GM10248 (cell line): ENCODE results near the gene GORASP2.

ENCODE experiments used
- CTCF ChIA-PET: fragments of 300-600 bp; sonication (Branson Sonifier 250); formaldehyde crosslinking; extraction: SDS; loops from one replicate; lab custom pipeline; 2021; ENCODE audit warnings: antibody characterized with exemption; lab: Yijun Ruan, JAX
- POLR2A ChIA-PET: fragments of 350-650 bp; sonication (Branson Sonifier 250); formaldehyde crosslinking; extraction: SDS; loops from one replicate; lab custom pipeline; 2020; ENCODE audit warnings: antibody characterized with exemption; lab: Yijun Ruan, JAX
- DNase-seq: peaks from one replicate; pipeline ENCODE4 v3.0.0; 2012; ENCODE audit errors: extremely low spot score
- TF ChIP-seq, protein P1 (sequence below): IDR thresholded peaks from 2 replicates; pipeline ENCODE4 v1.5.1; 2012; ENCODE audit warnings: mild to moderate bottlenecking, low read depth; ENCODE audit errors: extremely low read depth, missing control alignments, control extremely low read depth

GORASP2 gene

DNA sequence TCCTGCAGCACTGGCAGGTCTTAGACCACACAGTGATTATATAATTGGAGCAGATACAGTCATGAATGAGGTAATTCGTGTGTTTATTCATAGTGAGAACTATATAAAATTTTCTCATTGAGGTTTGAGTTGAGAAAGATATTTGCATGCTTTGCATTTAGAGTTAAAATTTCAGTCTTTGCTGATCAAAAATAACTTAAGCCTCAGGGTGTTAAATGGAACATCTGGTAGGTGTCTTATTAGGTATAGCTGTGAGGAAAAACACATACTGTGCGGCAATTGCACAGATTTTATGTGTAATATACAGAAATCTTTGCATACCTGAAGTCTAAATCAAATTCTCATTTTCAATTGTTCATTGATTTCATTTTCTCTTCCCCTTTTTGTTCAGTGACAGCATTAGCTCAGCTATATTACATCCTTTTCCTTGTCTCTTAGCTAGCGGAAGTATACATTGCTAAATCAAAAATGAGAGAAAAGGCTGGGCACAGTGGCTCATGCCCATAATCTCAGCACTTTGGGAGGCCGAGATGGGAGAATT lies 21.2 kb downstream of the GORASP2 start:
- TF ChIP-seq, protein P1, sequence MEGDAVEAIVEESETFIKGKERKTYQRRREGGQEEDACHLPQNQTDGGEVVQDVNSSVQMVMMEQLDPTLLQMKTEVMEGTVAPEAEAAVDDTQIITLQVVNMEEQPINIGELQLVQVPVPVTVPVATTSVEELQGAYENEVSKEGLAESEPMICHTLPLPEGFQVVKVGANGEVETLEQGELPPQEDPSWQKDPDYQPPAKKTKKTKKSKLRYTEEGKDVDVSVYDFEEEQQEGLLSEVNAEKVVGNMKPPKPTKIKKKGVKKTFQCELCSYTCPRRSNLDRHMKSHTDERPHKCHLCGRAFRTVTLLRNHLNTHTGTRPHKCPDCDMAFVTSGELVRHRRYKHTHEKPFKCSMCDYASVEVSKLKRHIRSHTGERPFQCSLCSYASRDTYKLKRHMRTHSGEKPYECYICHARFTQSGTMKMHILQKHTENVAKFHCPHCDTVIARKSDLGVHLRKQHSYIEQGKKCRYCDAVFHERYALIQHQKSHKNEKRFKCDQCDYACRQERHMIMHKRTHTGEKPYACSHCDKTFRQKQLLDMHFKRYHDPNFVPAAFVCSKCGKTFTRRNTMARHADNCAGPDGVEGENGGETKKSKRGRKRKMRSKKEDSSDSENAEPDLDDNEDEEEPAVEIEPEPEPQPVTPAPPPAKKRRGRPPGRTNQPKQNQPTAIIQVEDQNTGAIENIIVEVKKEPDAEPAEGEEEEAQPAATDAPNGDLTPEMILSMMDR: no peak
- peak; percentile 46 for DNase-seq
- POLR2A ChIA-PET: interaction anchor here (1.2 kb wide), 1 partner anchor 20 kb away, joined by 3 read pairs; no protein-coding TSS in a partner anchor
- CTCF ChIA-PET: interaction anchor here (0.7 to 2.5 kb wide), 6 partner anchors 10 to 22 kb away, joined by 3 to 12 read pairs (median 8); partner anchors contain the start of gene GORASP2

DNA sequence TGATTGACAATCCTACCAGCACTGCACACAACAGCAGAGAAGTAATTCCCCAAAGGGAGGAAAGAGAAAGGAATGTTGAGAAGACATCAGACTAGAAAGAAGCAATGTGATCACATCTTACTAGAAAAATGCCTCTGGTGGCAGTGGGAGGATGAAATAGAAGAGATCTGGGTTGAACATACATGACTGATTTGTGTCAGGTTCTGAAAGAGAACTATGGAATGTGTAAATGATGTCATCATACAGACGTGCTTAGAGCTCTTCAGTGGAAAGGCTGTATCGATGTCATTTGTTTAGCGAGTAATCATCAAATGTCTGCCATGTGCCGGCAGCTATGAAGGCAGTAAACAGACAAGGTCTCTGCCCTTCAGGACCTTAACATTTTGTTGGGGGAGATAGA lies 24.9 kb downstream of the GORASP2 start:
- POLR2A ChIA-PET: no interaction called here
- CTCF ChIA-PET: interaction anchor here (1.5 to 7.4 kb wide), 4 partner anchors 9 to 25 kb away, joined by 3 to 43 read pairs (median 7); partner anchors contain the start of gene GORASP2
- TF ChIP-seq, protein P1: no peak
- no peak for DNase-seq

DNA sequence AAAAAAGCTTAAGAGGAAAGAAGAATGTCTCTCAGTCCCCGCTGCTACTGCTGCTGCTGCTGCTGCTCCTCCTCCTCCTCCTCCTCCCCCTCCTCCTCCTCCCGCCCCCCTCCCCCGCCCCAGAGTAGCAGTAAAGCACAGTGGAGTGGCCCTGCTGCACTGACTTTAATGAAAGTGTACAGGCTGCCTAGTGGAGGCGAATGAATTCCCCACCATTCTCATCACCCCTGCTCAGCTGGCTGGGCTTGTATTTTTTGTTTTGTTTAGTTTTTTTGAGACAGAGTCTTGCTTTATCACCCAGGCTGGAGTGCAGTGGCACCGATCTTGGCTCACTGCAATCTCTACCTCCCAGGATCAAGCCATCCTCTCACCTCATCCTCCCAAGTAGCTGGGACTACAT lies 34.3 kb downstream of the GORASP2 start:
- ChIA-PET CTCF (interaction anchor here (1.0 to 1.7 kb wide), 3 partner anchors 9 to 26 kb away, joined by 3 to 7 read pairs (median 4); no protein-coding TSS in a partner anchor), POLR2A (no interaction called here)
- no peak for DNase-seq
- TF ChIP-seq, protein P1: no peak

DNA sequence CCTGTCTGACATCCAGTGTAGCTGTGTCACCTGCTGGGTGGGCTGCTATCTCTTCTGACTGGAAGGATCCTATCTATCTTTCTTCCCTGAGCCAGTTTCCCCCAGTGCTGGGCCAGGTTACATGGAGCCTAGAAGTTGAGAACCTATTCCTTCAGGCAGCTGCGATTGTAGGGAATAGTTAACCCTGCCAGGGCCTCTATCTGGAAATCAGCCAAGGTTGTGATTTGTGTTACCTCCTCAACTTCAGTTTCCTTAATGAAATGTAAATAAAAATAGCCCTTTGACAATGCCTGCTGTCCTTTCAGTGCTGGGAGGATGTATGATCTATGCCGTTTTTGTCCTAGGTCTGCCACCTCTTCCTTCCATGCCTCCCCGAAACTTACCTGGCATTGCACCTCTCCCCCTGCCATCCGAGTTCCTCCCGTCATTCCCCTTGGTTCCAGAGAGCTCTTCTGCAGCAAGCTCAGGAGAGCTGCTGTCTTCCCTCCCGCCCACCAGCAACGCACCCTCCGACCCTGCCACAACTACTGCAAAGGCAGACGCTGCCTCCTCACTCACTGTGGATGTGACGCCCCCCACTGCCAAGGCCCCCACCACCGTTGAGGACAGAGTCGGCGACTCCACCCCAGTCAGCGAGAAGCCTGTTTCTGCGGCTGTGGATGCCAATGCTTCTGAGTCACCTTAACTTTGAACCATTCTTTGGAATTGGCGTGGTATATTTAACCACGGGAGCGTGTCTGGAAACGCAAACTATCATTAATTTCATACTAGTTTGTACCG lies 36.6 kb downstream of the GORASP2 start:
- TF ChIP-seq, protein P1: no peak
- POLR2A ChIA-PET: no interaction called here
- no peak for DNase-seq
- CTCF ChIA-PET: no interaction called here

DNA sequence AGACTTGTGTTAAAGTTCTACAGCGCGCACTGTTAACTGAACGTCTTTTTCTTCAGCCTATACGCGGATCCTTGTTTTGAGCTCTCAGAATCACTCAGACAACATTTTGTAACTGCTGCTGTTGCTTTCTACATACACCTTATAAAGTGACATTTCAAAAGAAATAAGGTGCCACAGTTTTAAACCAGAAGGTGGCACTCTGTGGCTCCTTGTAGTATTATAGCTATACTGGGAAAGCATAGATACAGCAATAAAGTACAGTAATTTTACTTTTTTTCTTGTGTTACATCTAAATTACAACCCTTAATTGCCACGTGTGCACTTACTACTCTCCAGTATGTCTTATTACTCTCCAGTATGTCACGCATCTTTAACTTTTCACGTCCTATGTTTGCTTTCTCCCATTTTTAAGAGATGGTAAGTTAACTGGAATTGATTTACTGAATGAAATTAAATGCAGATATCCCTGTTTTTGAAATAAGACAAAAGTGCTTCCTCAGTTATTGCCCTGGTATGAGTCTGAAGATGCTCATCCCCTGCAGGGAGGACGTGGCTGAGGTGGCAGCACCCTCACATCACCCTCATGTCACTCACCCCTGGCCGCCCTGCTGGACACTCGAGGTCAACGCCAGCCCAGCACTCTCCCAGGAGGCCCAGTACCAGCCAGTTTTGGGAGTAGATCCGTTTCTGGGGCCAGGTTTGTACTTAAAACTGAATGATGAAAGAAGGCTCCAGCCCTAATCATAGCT lies 37.8 kb downstream of the GORASP2 start:
- TF ChIP-seq, protein P1: peak; percentile 13
- DNase-seq: no peak
- CTCF ChIA-PET: interaction anchor here (0.7 to 1.9 kb wide), 8 partner anchors 11 to 544 kb away, joined by 3 to 4 read pairs (median 3); no protein-coding TSS in a partner anchor
- POLR2A ChIA-PET: interaction anchor here (1.0 kb wide), 1 partner anchor 467 kb away, joined by 7 read pairs; the partner anchor contains the start of genes DCAF17 and METTL8

DNA sequence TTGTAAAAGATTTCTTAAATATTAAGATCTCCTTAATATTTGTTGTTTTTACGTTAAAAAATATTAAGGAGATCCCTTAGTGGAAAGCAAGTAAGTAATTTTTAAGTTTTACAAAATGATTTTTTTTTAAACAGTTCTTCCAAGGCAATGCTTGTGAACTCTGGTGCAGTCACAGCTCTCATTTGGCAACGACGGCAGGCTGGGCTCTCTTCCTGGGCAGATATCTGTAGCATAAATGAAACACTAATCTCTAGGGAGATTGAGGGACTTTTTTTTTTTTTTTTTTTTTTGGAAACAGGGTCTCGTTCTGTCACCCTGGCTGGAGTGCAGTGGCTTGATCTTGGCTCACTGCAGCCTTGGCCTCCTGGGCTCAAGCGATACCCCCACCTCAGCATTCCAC lies 38.5 kb downstream of the GORASP2 start:
- ChIA-PET CTCF (interaction anchor here (0.7 to 2.1 kb wide), 8 partner anchors 12 to 543 kb away, joined by 3 to 10 read pairs (median 3); partner anchors contain the start of gene GORASP2), POLR2A (interaction anchor here (1.0 kb wide), 1 partner anchor 466 kb away, joined by 7 read pairs; the partner anchor contains the start of genes DCAF17 and METTL8)

More for the DNA sequence above, 38.5 kb downstream of the GORASP2 start:
- TF ChIP-seq, protein P1: no peak
- no peak for DNase-seq
